Nephron (organoid): Measurements from ENCODE around the gene CACNA1C.

Experiments
- H3K27ac Mint-ChIP-seq, 3 experiments: 2 replicates each; pipeline ENCODE4 v1.8.0; 2020; ENCODE audit warnings: mixed read lengths in 3 of 3, mild to moderate bottlenecking in 2 of 3, moderate library complexity in 1 of 3
- H3K27me3 Mint-ChIP-seq: 2 replicates; pipeline ENCODE4 v1.8.0; 2021; ENCODE audit warnings: low read depth, mild to moderate bottlenecking, moderate library complexity, mixed read lengths
- H3K36me3 Mint-ChIP-seq: 2 replicates; pipeline ENCODE4 v1.8.0; 2020; ENCODE audit warnings: low read depth, mixed read lengths
- H3K4me1 Mint-ChIP-seq: 2 replicates; pipeline ENCODE4 v1.8.0; 2020; ENCODE audit warnings: mixed read lengths
- H3K4me3 Mint-ChIP-seq, 3 experiments: 2 replicates each; pipeline ENCODE4 v1.8.0; 2020; ENCODE audit warnings: mild to moderate bottlenecking in 3 of 3, mixed read lengths in 3 of 3, moderate library complexity in 2 of 3
- H3K9me3 Mint-ChIP-seq: 2 replicates; pipeline ENCODE4 v1.8.0; 2020; ENCODE audit warnings: mixed read lengths
- CTCF ChIP-seq, 3 experiments: fragments of 200-600 bp; sonication (generic); IDR thresholded peaks; one replicate each; pipeline ENCODE4 v1.5.0; 2021; ENCODE audit warnings: antibody characterized with exemption in 3 of 3; ENCODE audit not compliant: unreplicated experiment in 3 of 3

CACNA1C gene

GRCh38 chr12:2465681-2466080, 412.9 kb downstream of the CACNA1C start:
- Mint-ChIP-seq H3K27ac (no peak overlapping the region), H3K4me1 (no peaks in the 10 kb centered on the region), H3K9me3 (no peaks in the 10 kb centered on the region), H3K36me3 (peaks cover 4% of the 10 kb centered on the region), H3K4me3 (no peak overlapping the region), H3K27me3 (no peaks in the 10 kb centered on the region)
- no peak for TF ChIP-seq CTCF (IDR thresholded peaks at IDR 0.05; ENCODE audit: unreplicated experiment in 3 of 3)

- Mint-ChIP-seq H3K27ac (no peak overlapping the region), H3K36me3 (peaks cover 4% of the 10 kb centered on the region), H3K4me3 (no peak overlapping the region), H3K4me1 (no peaks in the 10 kb centered on the region), H3K9me3 (no peaks in the 10 kb centered on the region), H3K27me3 (no peaks in the 10 kb centered on the region)
- TF ChIP-seq CTCF (IDR thresholded peaks at IDR 0.05; ENCODE audit: unreplicated experiment in 3 of 3), result no peak
Measured at GRCh38 chr12:2466211-2466610, 413.4 kb downstream of the CACNA1C start.

- Mint-ChIP-seq H3K9me3 (peaks cover 4% of the 10 kb centered on the region), H3K4me3 (no peak overlapping the region), H3K36me3 (peaks cover 5% of the 10 kb centered on the region), H3K4me1 (no peaks in the 10 kb centered on the region), H3K27me3 (no peaks in the 10 kb centered on the region), H3K27ac (no peak overlapping the region)
- no peak for TF ChIP-seq CTCF (IDR thresholded peaks at IDR 0.05; ENCODE audit: unreplicated experiment in 3 of 3)
Measured at GRCh38 chr12:2467447-2468195, 414.8 kb downstream of the CACNA1C start.

- H3K4me3 Mint-ChIP-seq, result no peak overlapping the region
- peaks cover 7% of the 10 kb centered on the region for H3K9me3 Mint-ChIP-seq
- H3K27ac Mint-ChIP-seq, result no peak overlapping the region
Measured at GRCh38 chr12:2475984-2476383, 423.2 kb downstream of the CACNA1C start.

GRCh38 chr12:2477009-2477766, 424.4 kb downstream of the CACNA1C start:
- Mint-ChIP-seq H3K27ac (no peak overlapping the region), H3K4me3 (no peak overlapping the region), H3K4me1 (no peaks in the 10 kb centered on the region), H3K36me3 (peaks cover 3% of the 10 kb centered on the region), H3K9me3 (peaks cover 4% of the 10 kb centered on the region), H3K27me3 (peaks cover 3% of the 10 kb centered on the region)
- no peak for TF ChIP-seq CTCF (IDR thresholded peaks at IDR 0.05; ENCODE audit: unreplicated experiment in 3 of 3)

More at GRCh38 chr12:2475984-2476383, 423.2 kb downstream of the CACNA1C start:
- TF ChIP-seq CTCF (IDR thresholded peaks at IDR 0.05; ENCODE audit: unreplicated experiment in 3 of 3), result no peak
- peaks cover 5% of the 10 kb centered on the region for H3K36me3 Mint-ChIP-seq
- no peaks in the 10 kb centered on the region for H3K4me1 Mint-ChIP-seq
- peaks cover 3% of the 10 kb centered on the region for H3K27me3 Mint-ChIP-seq
